SU-DHL-6 (cell line): Measurements from ENCODE around the gene COMMD3.

Source experiments
- CTCF ChIP-seq: fragments of 200-600 bp; sonication (generic); IDR thresholded peaks from one replicate; pipeline ENCODE4 v1.5.1; 2017; ENCODE audit warnings: antibody characterized with exemption, mild to moderate bottlenecking, low read length, moderate library complexity; ENCODE audit not compliant: insufficient read depth, poor library complexity, severe bottlenecking
- EZH2phosphoT487 ChIP-seq: fragments of 200-600 bp; sonication (generic), shearing (Covaris generic); conservative IDR thresholded peaks from 2 replicates; pipeline ENCODE4 v1.6.1; 2018; ENCODE audit warnings: mild to moderate bottlenecking, antibody characterized with exemption, low read length, moderate library complexity, mixed read lengths

GRCh38 chr10:22356324-22356873, 40.2 kb downstream of the COMMD3 start:
- no peak for TF ChIP-seq CTCF
- TF ChIP-seq EZH2phosphoT487: no peak
